ENCODE measurements around the gene HEXIM2. TPM values are rescaled to one million over a fixed set of nuclear protein-coding genes. Genes with fewer than 3 reads are reported as not detected.

The HEXIM2 gene
- total and polyA plus RNA-seq, 2 of the 13 experiments (the other 11 are each of a cell fraction or from before 2014, with no cell fraction given), result 27.1 to 32.4 TPM

GRCh38 chr17:45162025-45162687 is 481 bp downstream of the HEXIM2 start (continued):
- 0 out of 2 replicates have a peak, but pooled peaks have one; percentile 64 for TF ChIP-seq TRAFD1 (CRISPR knock-in tag; IDR thresholded peaks at IDR 0.05; ENCODE audit: borderline replicate concordance)
- no peak for TF ChIP-seq ASH2L (IDR thresholded peaks at IDR 0.05; ENCODE audit: insufficient read length, low read depth, low read length)
- no peak for TF ChIP-seq ZNF777 (CRISPR knock-in tag; IDR thresholded peaks at IDR 0.05)
- TF ChIP-seq GATA4 (IDR thresholded peaks at IDR 0.05; ENCODE audit: borderline replicate concordance, low read depth), result peak; percentile 3; the same call in 1 of the 2 replicates
- TF ChIP-seq ZNF512B (CRISPR knock-in tag; IDR thresholded peaks at IDR 0.05; ENCODE audit: borderline replicate concordance), result no peak
- no peak for TF ChIP-seq ZNF616 (CRISPR knock-in tag; IDR thresholded peaks at IDR 0.05; ENCODE audit: low read depth)
- TF ChIP-seq GATAD1 (CRISPR knock-in tag; IDR thresholded peaks at IDR 0.05), result no peak
- TF ChIP-seq ZFP41 (CRISPR knock-in tag; IDR thresholded peaks at IDR 0.05; ENCODE audit: borderline replicate concordance), result no peak
- no peak for TF ChIP-seq JUND (CRISPR knock-in tag; IDR thresholded peaks at IDR 0.05)
- TF ChIP-seq FOXK2 (IDR thresholded peaks at IDR 0.05), result no peak
- TF ChIP-seq PRDM10 (CRISPR knock-in tag; IDR thresholded peaks at IDR 0.05; ENCODE audit: low read depth), result no peak
- TF ChIP-seq ZNF292 (CRISPR knock-in tag; IDR thresholded peaks at IDR 0.05; ENCODE audit: borderline replicate concordance, low read depth), result peak; percentile 13; the same call in 1 of the 2 replicates
- TF ChIP-seq CTCF (CRISPR knock-in tag; IDR thresholded peaks at IDR 0.05), result no peak
- no peak for TF ChIP-seq ZIK1 (CRISPR knock-in tag; IDR thresholded peaks at IDR 0.05; ENCODE audit: borderline replicate concordance, low read depth)
- no peak; the same call in 1 of the 2 replicates for TF ChIP-seq NCOA1 (CRISPR knock-in tag; IDR thresholded peaks at IDR 0.05)
- peak; percentile 14 for TF ChIP-seq KDM2A (CRISPR knock-in tag; IDR thresholded peaks at IDR 0.05; ENCODE audit: borderline replicate concordance, low read depth)
- no peak for TF ChIP-seq ZNF30 (CRISPR knock-in tag; IDR thresholded peaks at IDR 0.05)
- no peak for TF ChIP-seq ZFP36 (IDR thresholded peaks at IDR 0.05; ENCODE audit: borderline replicate concordance, low read depth, low read length, partially characterized antibody)
- TF ChIP-seq ZNF7 (CRISPR knock-in tag; IDR thresholded peaks at IDR 0.05), result no peak
- TF ChIP-seq AGO2 (optimal IDR thresholded peaks at IDR 0.05; ENCODE audit: low read depth, low read length), result peak; percentile 60
